K562 (cell line): ENCODE measurements around the gene GOLPH3. TPM values are rescaled to one million over a fixed set of nuclear protein-coding genes. Genes with fewer than 3 reads are reported as not detected.

Experiments used
- ATAC-seq: fragments of 200-7000 bp; cut with Tn5 transposase; 3 replicates; pipeline ENCODE4 v1.9.1; 2020; ENCODE audit warnings: moderate library complexity
- BruUV-seq: library from RNA; stranded (reverse); fragments of 400-500 nt; replicated peaks from 2 replicates; lab custom pipeline; 2021; lab: Mats Ljungman, UMichigan
- CTCF ChIA-PET: fragments of 300-600 bp; formaldehyde crosslinking; extraction: SDS; loops from one replicate; lab custom pipeline; 2021; ENCODE audit warnings: low intra/inter-chr PET ratio; lab: Yijun Ruan, JAX
- POLR2A ChIA-PET: fragments of 300-600, 350-650 bp; sonication (Branson Sonifier 250); formaldehyde crosslinking; extraction: SDS; loops from one replicate; lab custom pipeline; 2021; ENCODE audit warnings: antibody characterized with exemption, inconsistent platforms; lab: Yijun Ruan, JAX
- DNase-seq, 4 experiments: peaks; one replicate each; pipeline versions ENCODE4 v3.0.0 to v3.0.0-alpha.2; 2011 to 2018; ENCODE audit warnings: low spot score in 3 of 4, mixed read lengths in 3 of 4; ENCODE audit errors: extremely low read depth in 1 of 4
- FAIRE-seq: peaks from 2 replicates; lab custom pipeline; 2011; peaks lifted over from hg19 to GRCh38; lab: Jason Lieb, UNC
- H2AFZ ChIP-seq: 2 replicates; pipeline ENCODE4 v1.6.0; 2011; ENCODE audit warnings: low read depth, low read length, control low read depth, inconsistent platforms
- H3K27ac ChIP-seq: fragments of 200-600 bp; 3 replicates; pipeline ENCODE4 v1.8.0; 2011; ENCODE audit warnings: low read depth, mild to moderate bottlenecking, control low read depth, inconsistent platforms, low read length, moderate library complexity, mixed read lengths; ENCODE audit errors: extremely low read depth
- H3K27me3 ChIP-seq, 2 experiments: fragments of 300-600 bp in 1 of 2; 2 replicates in 1 of 2; 3 replicates in 1 of 2; pipeline versions ENCODE4 v1.6.0 to v1.8.0; 2011; ENCODE audit warnings: inconsistent platforms in 2 of 2, low read length in 2 of 2, mild to moderate bottlenecking in 1 of 2, mixed read lengths in 1 of 2, moderate library complexity in 1 of 2; ENCODE audit not compliant: control insufficient read depth in 2 of 2, insufficient read depth in 2 of 2
- H3K36me3 ChIP-seq: fragments of 300-600 bp; 3 replicates; pipeline ENCODE4 v1.8.0; 2011; ENCODE audit warnings: mild to moderate bottlenecking, low read length, inconsistent platforms; ENCODE audit not compliant: control insufficient read depth, insufficient read depth
- H3K4me1 ChIP-seq, 2 experiments: fragments of 200-600 bp in 1 of 2; replicated peaks in 1 of 2; 2 replicates in 1 of 2; 3 replicates in 1 of 2; pipeline versions ENCODE4 v1.5.1 to v1.8.0; 2011; ENCODE audit warnings: inconsistent platforms in 2 of 2, low read length in 2 of 2, mild to moderate bottlenecking in 1 of 2, mixed read lengths in 1 of 2, moderate library complexity in 1 of 2; ENCODE audit not compliant: control insufficient read depth in 2 of 2, insufficient read depth in 2 of 2
- H3K4me2 ChIP-seq: 2 replicates; pipeline ENCODE4 v1.6.1; 2011; ENCODE audit warnings: low read length, control low read depth, inconsistent platforms, mixed read lengths; ENCODE audit not compliant: insufficient read depth
- H3K4me3 ChIP-seq: fragments of 200-600 bp; sonication (generic), shearing (Covaris generic); 2 replicates; pipeline ENCODE4 v1.5.1; 2016; ENCODE audit warnings: control low read depth, inconsistent platforms
- H3K79me2 ChIP-seq: fragments of 200-600 bp; 3 replicates; pipeline ENCODE4 v1.8.0; 2011; ENCODE audit warnings: low read length, inconsistent platforms; ENCODE audit not compliant: control insufficient read depth, insufficient read depth
- H3K9ac ChIP-seq, 2 experiments: 2 replicates each; pipeline versions ENCODE4 v1.6.0 to v1.6.1; 2011; ENCODE audit warnings: low read depth in 2 of 2, low read length in 2 of 2, control low read depth in 1 of 2, inconsistent platforms in 1 of 2, mild to moderate bottlenecking in 1 of 2, mixed read lengths in 1 of 2; ENCODE audit not compliant: insufficient read depth in 1 of 2
- H3K9me1 ChIP-seq: one replicate; pipeline ENCODE4 v1.6.0; 2011; ENCODE audit warnings: inconsistent platforms, mild to moderate bottlenecking, low read length, moderate library complexity; ENCODE audit not compliant: control insufficient read depth, insufficient read depth
- H3K9me3 ChIP-seq: replicated peaks from 2 replicates; pipeline ENCODE4 v1.5.1; 2011; ENCODE audit warnings: low read depth, low read length, inconsistent platforms; ENCODE audit not compliant: control insufficient read depth, insufficient read depth
- H4K20me1 ChIP-seq: replicated peaks from 2 replicates; pipeline ENCODE4 v1.6.1; 2011; ENCODE audit warnings: low read length, inconsistent platforms, mixed read lengths; ENCODE audit not compliant: control insufficient read depth, insufficient read depth
- ARNT ChIP-seq, 2 experiments: fragments of 450-650 bp; IDR thresholded peaks; 2 replicates each; pipeline ENCODE4 v1.6.1; 2016; ENCODE audit warnings: mild to moderate bottlenecking in 1 of 2
- CBX3 ChIP-seq, 2 experiments: IDR thresholded peaks; 1 replicate in 1 of 2; 2 replicates in 1 of 2; pipeline ENCODE4 v1.6.1; 2012; ENCODE audit warnings: inconsistent platforms in 2 of 2, low read length in 2 of 2, borderline replicate concordance in 1 of 2, control low read depth in 1 of 2
- FOXP4 ChIP-seq: sonication (generic); formaldehyde crosslinking; IDR thresholded peaks from 2 replicates; pipeline ENCODE4 v1.8.0; 2022; ENCODE audit warnings: mild to moderate bottlenecking, missing genetic modification reagents, borderline replicate concordance
- HNRNPLL ChIP-seq: fragments of 200-400 bp; formaldehyde crosslinking; IDR thresholded peaks from 2 replicates; pipeline ENCODE4 v1.6.1; 2017; ENCODE audit warnings: low read length, low read depth, mild to moderate bottlenecking; ENCODE audit not compliant: poor library complexity, severe bottlenecking
- HOXB6 ChIP-seq: fragments of 250-450 bp; sonication (Bioruptor Pico); IDR thresholded peaks from 2 replicates; pipeline ENCODE4 v1.5.1; 2022; ENCODE audit warnings: mild to moderate bottlenecking, borderline replicate concordance
- IRF1 ChIP-seq: sonication (generic); formaldehyde crosslinking; IDR thresholded peaks from 2 replicates; pipeline ENCODE4 v1.8.0; 2022; ENCODE audit warnings: missing genetic modification reagents, mild to moderate bottlenecking, borderline replicate concordance
- MBD2 ChIP-seq: sonication (generic); IDR thresholded peaks from 2 replicates; pipeline ENCODE4 v1.6.1; 2016; ENCODE audit warnings: low read depth, borderline replicate concordance
- MED1 ChIP-seq: sonication (generic); formaldehyde crosslinking; IDR thresholded peaks from 2 replicates; pipeline ENCODE4 v1.8.1; 2023; ENCODE audit warnings: missing genetic modification reagents, borderline replicate concordance
- NR2F6 ChIP-seq: fragments of 450-650 bp; formaldehyde crosslinking; IDR thresholded peaks from 2 replicates; pipeline ENCODE4 v1.4.0; 2020; ENCODE audit warnings: mild to moderate bottlenecking
- RCOR1 ChIP-seq, 2 experiments: IDR thresholded peaks; 2 replicates each; pipeline ENCODE4 v1.6.1; 2012; ENCODE audit warnings: low read depth in 2 of 2, low read length in 2 of 2, borderline replicate concordance in 1 of 2, improper control_type of control experiment in 1 of 2
- SMARCA5 ChIP-seq: fragments of 450-650 bp; IDR thresholded peaks from 2 replicates; pipeline ENCODE4 v1.6.1; 2016
- SRSF3 ChIP-seq: fragments of 200-400 bp; formaldehyde crosslinking; IDR thresholded peaks from 2 replicates; pipeline ENCODE4 v1.6.1; 2016; ENCODE audit warnings: mild to moderate bottlenecking, low read length, moderate library complexity; ENCODE audit not compliant: insufficient read depth
- TRIM28 ChIP-seq: fragments of 450-650 bp; IDR thresholded peaks from 2 replicates; pipeline ENCODE4 v1.6.1; 2017
- VEZF1 ChIP-seq: fragments of 200-800 bp; sonication (Bioruptor generic); IDR thresholded peaks from 2 replicates; pipeline ENCODE4 v1.6.1; 2017; ENCODE audit warnings: missing genetic modification characterization, missing compliant biosample characterization
- in situ Hi-C: fragments of 300-500 bp; cut with MboI; formaldehyde crosslinking; loops from 4 replicates; pipeline ENCODE4 v1.15.0; 2018; ENCODE audit warnings: inconsistent platforms, mixed read lengths
- intact Hi-C: fragments of 100-400 bp; cut with micrococcal nuclease; formaldehyde crosslinking; loops from 2 replicates; pipeline ENCODE4 v1.14.2; 2022
- polyA plus RNA-seq, 8 experiments: library from polyadenylated mRNA; depleted of rRNA in 4 of 8; stranded (reverse) in 5 of 8; unstranded in 3 of 8; fragments of >200 nt; fragmentation: Nextera tagmentation in 2 of 8; fragmentation: Illumina TruSeq in 1 of 8; extraction: Ambion mirVana in 2 of 8; extraction: Trizol in 1 of 8; gene quantifications; 2 replicates each; pipeline versions ENCODE4 v1.2.1 to v1.2.3, GENCODE V29; 2011 to 2014; ENCODE audit warnings: inconsistent platforms in 1 of 8, missing spikeins in 1 of 8
- total RNA-seq, 7 experiments: library from RNA; depleted of rRNA in 6 of 7; stranded (reverse); fragments of >200 nt in 6 of 7; fragmentation: Illumina TruSeq in 2 of 7; extraction: Trizol in 2 of 7; gene quantifications; 2 replicates each; pipeline versions ENCODE4 v1.2.1 to v1.2.3, GENCODE V29; 2011 to 2021; ENCODE audit warnings: low replicate concordance in 1 of 7
- TF ChIP-seq, protein P1 (sequence below): IDR thresholded peaks from 3 replicates; pipeline ENCODE4 v1.6.1; 2011; ENCODE audit warnings: borderline replicate concordance, mild to moderate bottlenecking, moderate library complexity; ENCODE audit not compliant: insufficient read length; ENCODE audit errors: extremely low read depth

Gene GOLPH3
- total and polyA plus RNA-seq, 9 of the 15 experiments (the other 6 are each of a cell fraction or from before 2014, with no cell fraction given): 18.8 to 94.6 (median 55.1) TPM

GRCh38 chr5:32190095-32190494, 16.0 kb upstream of the GOLPH3 start (continued):
- TF ChIP-seq, protein P1, sequence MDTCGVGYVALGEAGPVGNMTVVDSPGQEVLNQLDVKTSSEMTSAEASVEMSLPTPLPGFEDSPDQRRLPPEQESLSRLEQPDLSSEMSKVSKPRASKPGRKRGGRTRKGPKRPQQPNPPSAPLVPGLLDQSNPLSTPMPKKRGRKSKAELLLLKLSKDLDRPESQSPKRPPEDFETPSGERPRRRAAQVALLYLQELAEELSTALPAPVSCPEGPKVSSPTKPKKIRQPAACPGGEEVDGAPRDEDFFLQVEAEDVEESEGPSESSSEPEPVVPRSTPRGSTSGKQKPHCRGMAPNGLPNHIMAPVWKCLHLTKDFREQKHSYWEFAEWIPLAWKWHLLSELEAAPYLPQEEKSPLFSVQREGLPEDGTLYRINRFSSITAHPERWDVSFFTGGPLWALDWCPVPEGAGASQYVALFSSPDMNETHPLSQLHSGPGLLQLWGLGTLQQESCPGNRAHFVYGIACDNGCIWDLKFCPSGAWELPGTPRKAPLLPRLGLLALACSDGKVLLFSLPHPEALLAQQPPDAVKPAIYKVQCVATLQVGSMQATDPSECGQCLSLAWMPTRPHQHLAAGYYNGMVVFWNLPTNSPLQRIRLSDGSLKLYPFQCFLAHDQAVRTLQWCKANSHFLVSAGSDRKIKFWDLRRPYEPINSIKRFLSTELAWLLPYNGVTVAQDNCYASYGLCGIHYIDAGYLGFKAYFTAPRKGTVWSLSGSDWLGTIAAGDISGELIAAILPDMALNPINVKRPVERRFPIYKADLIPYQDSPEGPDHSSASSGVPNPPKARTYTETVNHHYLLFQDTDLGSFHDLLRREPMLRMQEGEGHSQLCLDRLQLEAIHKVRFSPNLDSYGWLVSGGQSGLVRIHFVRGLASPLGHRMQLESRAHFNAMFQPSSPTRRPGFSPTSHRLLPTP: no peak
- no peak for TF ChIP-seq MBD2
- no peak for TF ChIP-seq MED1
- no peak for TF ChIP-seq SRSF3
- TF ChIP-seq HNRNPLL: no peak
- TF ChIP-seq IRF1 (CRISPR knock-in tag): no peak
- TF ChIP-seq NR2F6: no peak

- H3K9me1 ChIP-seq: no peaks in the 10 kb centered on the region
- in situ Hi-C loops: no loop called here
- no TSS peak for BruUV-seq
- ATAC-seq: no peak
- H2AFZ ChIP-seq: no peak overlapping the region
- H3K9me3 ChIP-seq: no peaks in the 10 kb centered on the region
- ChIA-PET POLR2A (no interaction called here), CTCF (no interaction called here)
- no peak overlapping the region for H3K9ac ChIP-seq
- H3K4me1 ChIP-seq: no peaks in the 10 kb centered on the region
- FAIRE-seq: no peak
- H4K20me1 ChIP-seq: no peaks in the 10 kb centered on the region
- no peak overlapping the region for H3K27ac ChIP-seq
- intact Hi-C loops: no loop called here
- no peak overlapping the region for H3K4me3 ChIP-seq
- no peak overlapping the region for H3K4me2 ChIP-seq
- no peaks in the 10 kb centered on the region for H3K36me3 ChIP-seq
- no peak for DNase-seq
- H3K79me2 ChIP-seq: no peaks in the 10 kb centered on the region
- no peaks in the 10 kb centered on the region for H3K27me3 ChIP-seq
- peak in 1 of 2 experiments; percentile 28; a peak in 1 of 4 replicates for TF ChIP-seq RCOR1 (IDR thresholded peaks at IDR 0.05; ENCODE audit: borderline replicate concordance in 1 of 2, low read depth in 2 of 2, low read length in 2 of 2)
- 0 out of 4 replicates have a peak, but pooled peaks of 1 of the 2 experiments have one; percentile 31 for TF ChIP-seq ARNT (IDR thresholded peaks at IDR 0.05)
- TF ChIP-seq FOXP4 (CRISPR knock-in tag): no peak
- peak; percentile 93 for TF ChIP-seq TRIM28
- TF ChIP-seq SMARCA5: peak; percentile 84; the same call in 1 of the 2 replicates
- peak in 1 of 2 experiments; percentile 92; a peak in 2 of 3 replicates for TF ChIP-seq CBX3 (IDR thresholded peaks at IDR 0.05; ENCODE audit: borderline replicate concordance in 1 of 2, low read length in 2 of 2)
- no peak for TF ChIP-seq HOXB6
- 0 out of 2 replicates have a peak, but pooled peaks have one; percentile 19 for TF ChIP-seq VEZF1
- no peak for TF ChIP-seq MED1
Measured at GRCh38 chr5:32187675-32188074, 13.6 kb upstream of the GOLPH3 start.
